ENCODE data around the gene ULK1.
"Not testable (repeated sequence)": the region's sequence is repeated elsewhere in the genome, so short reads cannot be mapped to it uniquely, and the experiment has no call there.

The ULK1 gene

GRCh38 chr12:131882804-131883520 is 11.5 kb upstream of the ULK1 start:
- POLR2A ChIA-PET: no interaction called here
- DNase-seq (ENCODE audit: low read depth, low spot score): no peak
- TF ChIP-seq CTCF (IDR thresholded peaks at IDR 0.05; ENCODE audit: insufficient read depth, low read length, missing control alignments): no peak
- H3K4me3 ChIP-seq (ENCODE audit: low read depth, low read length): no peak overlapping the region
- CTCF ChIA-PET: interaction anchor here (1.3 kb wide), 1 partner anchor 15 kb away, joined by 4 read pairs; no protein-coding TSS in a partner anchor

- H3K4me3 ChIP-seq (ENCODE audit: low read depth, low read length): no peak overlapping the region
- POLR2A ChIA-PET: no interaction called here
- DNase-seq (ENCODE audit: low read depth, low spot score): no peak
- CTCF ChIA-PET: no interaction called here
- no peak for TF ChIP-seq CTCF (IDR thresholded peaks at IDR 0.05; ENCODE audit: insufficient read depth, low read length, missing control alignments)
These were observed 10.9 kb upstream of the ULK1 start for GRCh38 chr12:131883521-131883900.

- DNase-seq (ENCODE audit: low read depth, low spot score); POLR2A ChIA-PET; H3K4me3 ChIP-seq (ENCODE audit: low read depth, low read length); CTCF ChIA-PET: not testable (repeated sequence)
These were observed 9.3 kb upstream of the ULK1 start for GRCh38 chr12:131885076-131885475.

GRCh38 chr12:131885543-131886057 is 8.8 kb upstream of the ULK1 start:
- no peak overlapping the region for H3K4me3 ChIP-seq (ENCODE audit: low read depth, low read length)
- no peak for TF ChIP-seq CTCF (IDR thresholded peaks at IDR 0.05; ENCODE audit: insufficient read depth, low read length, missing control alignments)
- ChIA-PET POLR2A (no interaction called here), CTCF (no interaction called here)
- no peak for DNase-seq (ENCODE audit: low read depth, low spot score)

GRCh38 chr12:131891722-131892121 is 2.7 kb upstream of the ULK1 start:
- CTCF ChIA-PET; H3K4me3 ChIP-seq (ENCODE audit: low read depth, low read length); DNase-seq (ENCODE audit: low read depth, low spot score); POLR2A ChIA-PET: not testable (repeated sequence)

- no peak for DNase-seq (ENCODE audit: low read depth, low spot score)
- ChIA-PET POLR2A (no interaction called here), CTCF (no interaction called here)
- no peak overlapping the region for H3K4me3 ChIP-seq (ENCODE audit: low read depth, low read length)
- TF ChIP-seq CTCF (IDR thresholded peaks at IDR 0.05; ENCODE audit: insufficient read depth, low read length, missing control alignments): no peak
These were observed 1.5 kb upstream of the ULK1 start for GRCh38 chr12:131892711-131893604.

GRCh38 chr12:131893605-131894312 is 663 bp upstream of the ULK1 start:
- ChIA-PET CTCF (no interaction called here), POLR2A (no interaction called here)

More at GRCh38 chr12:131893605-131894312, 663 bp upstream of the ULK1 start:
- no peak for TF ChIP-seq CTCF (IDR thresholded peaks at IDR 0.05; ENCODE audit: insufficient read depth, low read length, missing control alignments)
- no peak for DNase-seq (ENCODE audit: low read depth, low spot score)
- H3K4me3 ChIP-seq (ENCODE audit: low read depth, low read length): peak overlapping the region; percentile 27
